ENCODE results near the gene PPP6R2.

DNA sequence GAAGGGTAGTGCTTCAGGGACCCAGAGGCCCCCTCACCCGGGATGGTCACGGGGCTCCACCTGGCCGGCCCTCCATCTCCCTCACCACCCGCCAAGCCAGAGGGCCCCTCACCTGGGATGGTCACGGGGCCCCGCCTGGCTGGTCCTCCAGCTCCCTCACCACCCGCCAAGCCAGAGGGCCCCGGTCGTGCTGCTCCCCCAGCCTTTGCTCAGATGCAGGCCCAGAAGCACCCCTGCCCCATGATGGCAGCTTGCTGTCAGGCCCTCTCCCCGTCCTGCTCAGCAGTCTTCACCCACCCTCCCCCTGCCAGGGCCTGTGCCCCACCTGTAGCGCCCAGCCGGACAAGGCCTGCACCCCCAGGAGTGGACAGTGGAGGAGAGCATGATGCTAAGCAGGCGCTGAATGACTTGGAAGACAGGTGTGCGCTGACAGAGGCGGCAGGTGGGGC, 23.6 kb upstream of the PPP6R2 start:
- TF ChIP-seq, protein P1, sequence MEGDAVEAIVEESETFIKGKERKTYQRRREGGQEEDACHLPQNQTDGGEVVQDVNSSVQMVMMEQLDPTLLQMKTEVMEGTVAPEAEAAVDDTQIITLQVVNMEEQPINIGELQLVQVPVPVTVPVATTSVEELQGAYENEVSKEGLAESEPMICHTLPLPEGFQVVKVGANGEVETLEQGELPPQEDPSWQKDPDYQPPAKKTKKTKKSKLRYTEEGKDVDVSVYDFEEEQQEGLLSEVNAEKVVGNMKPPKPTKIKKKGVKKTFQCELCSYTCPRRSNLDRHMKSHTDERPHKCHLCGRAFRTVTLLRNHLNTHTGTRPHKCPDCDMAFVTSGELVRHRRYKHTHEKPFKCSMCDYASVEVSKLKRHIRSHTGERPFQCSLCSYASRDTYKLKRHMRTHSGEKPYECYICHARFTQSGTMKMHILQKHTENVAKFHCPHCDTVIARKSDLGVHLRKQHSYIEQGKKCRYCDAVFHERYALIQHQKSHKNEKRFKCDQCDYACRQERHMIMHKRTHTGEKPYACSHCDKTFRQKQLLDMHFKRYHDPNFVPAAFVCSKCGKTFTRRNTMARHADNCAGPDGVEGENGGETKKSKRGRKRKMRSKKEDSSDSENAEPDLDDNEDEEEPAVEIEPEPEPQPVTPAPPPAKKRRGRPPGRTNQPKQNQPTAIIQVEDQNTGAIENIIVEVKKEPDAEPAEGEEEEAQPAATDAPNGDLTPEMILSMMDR (conservative IDR thresholded peaks at IDR 0.05; ENCODE audit: low read length): no peak
- no peak for TF ChIP-seq EZH2phosphoT487 (IDR thresholded peaks at IDR 0.05; ENCODE audit: borderline replicate concordance, low read depth, low read length)
